ENCODE measurements around the gene HDX. TPM values are rescaled to one million over a fixed set of nuclear protein-coding genes. Genes with fewer than 3 reads are reported as not detected.
"Not testable (repeated sequence)": the region's sequence is repeated elsewhere in the genome, so short reads cannot be mapped to it uniquely, and the experiment has no call there.

Gene HDX
- total RNA-seq, 2 experiments from 2014 or later: 0.38 to 0.47 TPM

GRCh38 chrX:84320023-84320422 lies 182.2 kb downstream of the HDX start:
- CTCF ChIA-PET: no interaction called here
- Histone ChIP-seq H3K36me3 (ENCODE audit: insufficient read depth, low read length) (no peaks in the 10 kb centered on the region), H3K4me1 (ENCODE audit: insufficient read depth, low read length) (no peaks in the 10 kb centered on the region), H3K27me3 (ENCODE audit: control insufficient read depth in 1 of 2, insufficient read depth in 2 of 2, low read length in 2 of 2) (no peaks in the 10 kb centered on the region), H3K27ac (ENCODE audit: low read depth in 1 of 2, low read length in 2 of 2) (no peak overlapping the region), H3K4me3 (ENCODE audit: low read length) (no peak overlapping the region), H3K9me3 (ENCODE audit: control insufficient read depth in 1 of 2, insufficient read depth in 1 of 2, low read length in 2 of 2) (no peaks in the 10 kb centered on the region)
- intact Hi-C loops (cut with DNase I, micrococcal nuclease): no loop called here
- no peak for ATAC-seq (ENCODE audit: poor library complexity)
- POLR2A ChIA-PET: no interaction called here
- H3K4me3 Mint-ChIP-seq: no peak overlapping the region
- H3K9me3 Mint-ChIP-seq: no peaks in the 10 kb centered on the region
- TF ChIP-seq, protein P1, sequence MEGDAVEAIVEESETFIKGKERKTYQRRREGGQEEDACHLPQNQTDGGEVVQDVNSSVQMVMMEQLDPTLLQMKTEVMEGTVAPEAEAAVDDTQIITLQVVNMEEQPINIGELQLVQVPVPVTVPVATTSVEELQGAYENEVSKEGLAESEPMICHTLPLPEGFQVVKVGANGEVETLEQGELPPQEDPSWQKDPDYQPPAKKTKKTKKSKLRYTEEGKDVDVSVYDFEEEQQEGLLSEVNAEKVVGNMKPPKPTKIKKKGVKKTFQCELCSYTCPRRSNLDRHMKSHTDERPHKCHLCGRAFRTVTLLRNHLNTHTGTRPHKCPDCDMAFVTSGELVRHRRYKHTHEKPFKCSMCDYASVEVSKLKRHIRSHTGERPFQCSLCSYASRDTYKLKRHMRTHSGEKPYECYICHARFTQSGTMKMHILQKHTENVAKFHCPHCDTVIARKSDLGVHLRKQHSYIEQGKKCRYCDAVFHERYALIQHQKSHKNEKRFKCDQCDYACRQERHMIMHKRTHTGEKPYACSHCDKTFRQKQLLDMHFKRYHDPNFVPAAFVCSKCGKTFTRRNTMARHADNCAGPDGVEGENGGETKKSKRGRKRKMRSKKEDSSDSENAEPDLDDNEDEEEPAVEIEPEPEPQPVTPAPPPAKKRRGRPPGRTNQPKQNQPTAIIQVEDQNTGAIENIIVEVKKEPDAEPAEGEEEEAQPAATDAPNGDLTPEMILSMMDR (IDR thresholded peaks at IDR 0.05): no peak
- H3K4me1 Mint-ChIP-seq (ENCODE audit: low read depth): no peaks in the 10 kb centered on the region
- no peak for DNase-seq
- no peaks in the 10 kb centered on the region for H3K36me3 Mint-ChIP-seq (ENCODE audit: low read depth)
- no peaks in the 10 kb centered on the region for H3K27me3 Mint-ChIP-seq
- H3K27ac Mint-ChIP-seq: no peak overlapping the region

DNA sequence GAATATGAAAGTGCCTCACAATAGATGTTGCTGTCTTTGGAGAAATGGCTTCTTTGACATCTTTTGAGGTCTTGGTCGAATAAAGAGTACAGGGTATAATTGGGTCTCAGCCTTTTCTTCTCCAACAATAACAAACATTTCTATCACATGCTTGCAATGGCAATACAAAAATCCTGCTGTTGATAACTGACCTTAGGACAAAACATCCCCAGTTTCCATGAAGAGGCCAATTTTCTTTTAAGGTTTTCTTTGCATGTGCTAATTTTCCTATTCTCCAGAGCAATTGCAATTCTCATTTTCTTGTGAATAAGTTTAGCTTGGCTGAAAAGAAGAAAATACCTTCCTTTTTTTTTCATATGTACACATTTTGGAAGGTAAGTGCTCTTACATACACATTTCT lies 183.6 kb downstream of the HDX start:
- intact Hi-C loops (cut with DNase I, micrococcal nuclease): no loop called here
- no peaks in the 10 kb centered on the region for H3K27me3 Mint-ChIP-seq
- Histone ChIP-seq H3K36me3 (ENCODE audit: insufficient read depth, low read length) (no peaks in the 10 kb centered on the region), H3K27ac (ENCODE audit: low read depth in 1 of 2, low read length in 2 of 2) (no peak overlapping the region), H3K9me3 (ENCODE audit: control insufficient read depth in 1 of 2, insufficient read depth in 1 of 2, low read length in 2 of 2) (no peaks in the 10 kb centered on the region), H3K4me1 (ENCODE audit: insufficient read depth, low read length) (no peaks in the 10 kb centered on the region), H3K4me3 (ENCODE audit: low read length) (no peak overlapping the region), H3K27me3 (ENCODE audit: control insufficient read depth in 1 of 2, insufficient read depth in 2 of 2, low read length in 2 of 2) (no peaks in the 10 kb centered on the region)
- no peaks in the 10 kb centered on the region for H3K4me1 Mint-ChIP-seq (ENCODE audit: low read depth)
- TF ChIP-seq, protein P1 (IDR thresholded peaks at IDR 0.05): no peak
- ChIA-PET CTCF (no interaction called here), POLR2A (no interaction called here)
- no peak overlapping the region for H3K4me3 Mint-ChIP-seq
- DNase-seq: no peak
- H3K36me3 Mint-ChIP-seq (ENCODE audit: low read depth): no peaks in the 10 kb centered on the region
- peaks cover 3% of the 10 kb centered on the region for H3K9me3 Mint-ChIP-seq
- no peak for ATAC-seq (ENCODE audit: poor library complexity)
- no peak overlapping the region for H3K27ac Mint-ChIP-seq

DNA sequence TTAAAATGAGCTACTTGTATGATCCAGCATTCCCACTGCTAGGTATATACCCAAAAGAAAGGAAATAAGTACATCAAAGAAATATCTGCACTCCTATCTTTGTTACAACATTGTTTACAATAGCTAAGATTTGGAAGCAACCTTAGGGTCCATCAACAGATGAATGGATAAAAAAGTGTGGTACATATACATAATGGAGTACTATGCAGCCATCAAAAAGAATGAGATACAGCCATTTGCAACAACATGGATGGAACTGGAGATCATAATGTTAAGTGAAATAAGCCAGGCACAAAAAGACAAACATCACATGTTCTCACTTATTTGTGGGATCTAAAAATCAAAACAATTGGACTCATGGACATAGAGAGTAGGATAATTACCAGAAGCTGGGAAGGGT lies 186.3 kb downstream of the HDX start:
- H3K36me3 ChIP-seq (ENCODE audit: insufficient read depth, low read length); ATAC-seq (ENCODE audit: poor library complexity); H3K4me1 Mint-ChIP-seq (ENCODE audit: low read depth); H3K4me3 Mint-ChIP-seq; H3K36me3 Mint-ChIP-seq (ENCODE audit: low read depth); H3K9me3 Mint-ChIP-seq; DNase-seq; H3K4me3 ChIP-seq (ENCODE audit: low read length); H3K27me3 Mint-ChIP-seq; H3K4me1 ChIP-seq (ENCODE audit: insufficient read depth, low read length); CTCF ChIA-PET; H3K27ac Mint-ChIP-seq; intact Hi-C loops (cut with DNase I, micrococcal nuclease); H3K27ac ChIP-seq (ENCODE audit: low read depth in 1 of 2, low read length in 2 of 2); H3K27me3 ChIP-seq (ENCODE audit: control insufficient read depth in 1 of 2, insufficient read depth in 2 of 2, low read length in 2 of 2); POLR2A ChIA-PET; H3K9me3 ChIP-seq (ENCODE audit: control insufficient read depth in 1 of 2, insufficient read depth in 1 of 2, low read length in 2 of 2): not testable (repeated sequence)

All from CD4-positive, alpha-beta T cell (primary cell).